Suppressor macrophage treated with lipopolysaccharide for 1 hour (primary cell): ENCODE measurements around the gene MAPK8IP2.
"Not testable (repeated sequence)": the region's sequence is repeated elsewhere in the genome, so short reads cannot be mapped to it uniquely, and the experiment has no call there.

ENCODE experiments used
- DNase-seq, 3 donors: peaks; one replicate each; pipeline ENCODE4 v3.0.0-alpha.2; 2020 to 2022

The MAPK8IP2 gene

GRCh38 chr22:50640857-50641647, 40.5 kb downstream of the MAPK8IP2 start:
- DNase-seq: no peak

GRCh38 chr22:50641696-50642607, 41.4 kb downstream of the MAPK8IP2 start:
- DNase-seq: peak in 1 of 3 donors; percentile 15

GRCh38 chr22:50643021-50643820, 42.6 kb downstream of the MAPK8IP2 start:
- DNase-seq: not testable (repeated sequence)

- DNase-seq: not testable (repeated sequence)
Observed at GRCh38 chr22:50643821-50644101, 43.2 kb downstream of the MAPK8IP2 start.

GRCh38 chr22:50653256-50653655, 52.7 kb downstream of the MAPK8IP2 start:
- DNase-seq: no peak

- not testable (repeated sequence) for DNase-seq
Observed at GRCh38 chr22:50654664-50655063, 54.1 kb downstream of the MAPK8IP2 start.

- DNase-seq: peak; percentile 78 to 82 (median 79)
Observed at GRCh38 chr22:50656122-50657070, 55.8 kb downstream of the MAPK8IP2 start.

GRCh38 chr22:50657925-50658324, 57.3 kb downstream of the MAPK8IP2 start:
- DNase-seq: peak; percentile 41 to 48 (median 47)

GRCh38 chr22:50659711-50660110, 59.1 kb downstream of the MAPK8IP2 start:
- peak in 1 of 3 donors; percentile 8 for DNase-seq

GRCh38 chr22:50660306-50660705, 59.7 kb downstream of the MAPK8IP2 start:
- peak in 1 of 3 donors; percentile 29 for DNase-seq
